Body of pancreas (tissue), 4 donors: Measurements from ENCODE around the gene KTN1.

Source experiments
- POLR2A ChIP-seq, 3 donors: fragments of 450-650 bp; IDR thresholded peaks; one replicate each; pipeline ENCODE4 v1.6.1; 2016; ENCODE audit warnings: antibody characterized with exemption in 3 of 3, mild to moderate bottlenecking in 2 of 3
- TF ChIP-seq, protein P1 (sequence below), 7 experiments: fragments of 450-650 bp in 4 of 7; fragments of 200-600 bp in 3 of 7; sonication (generic) in 3 of 7; IDR thresholded peaks; one replicate each; pipeline ENCODE4 v1.5.1; 2016 to 2019; ENCODE audit warnings: antibody characterized with exemption in 7 of 7

DNA sequence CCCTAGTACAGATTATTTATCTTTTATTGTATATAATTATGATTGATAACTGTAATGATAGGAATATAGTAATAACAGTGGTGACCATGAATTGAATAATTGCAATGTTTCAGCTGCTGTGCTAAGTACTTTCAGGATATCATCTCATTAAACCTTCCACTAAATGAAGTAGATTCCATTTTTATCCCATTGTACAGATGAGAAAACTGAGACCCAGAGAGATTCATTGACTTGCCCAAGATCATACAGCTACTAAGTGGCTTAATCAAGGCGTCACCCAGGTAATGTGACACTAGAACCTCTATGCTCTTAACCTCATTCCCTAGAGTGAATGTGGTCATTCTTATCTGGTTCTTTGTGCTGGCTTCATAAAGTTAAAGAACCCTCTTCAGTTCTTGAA, 124.6 kb downstream of the KTN1 start:
- TF ChIP-seq, protein P1, sequence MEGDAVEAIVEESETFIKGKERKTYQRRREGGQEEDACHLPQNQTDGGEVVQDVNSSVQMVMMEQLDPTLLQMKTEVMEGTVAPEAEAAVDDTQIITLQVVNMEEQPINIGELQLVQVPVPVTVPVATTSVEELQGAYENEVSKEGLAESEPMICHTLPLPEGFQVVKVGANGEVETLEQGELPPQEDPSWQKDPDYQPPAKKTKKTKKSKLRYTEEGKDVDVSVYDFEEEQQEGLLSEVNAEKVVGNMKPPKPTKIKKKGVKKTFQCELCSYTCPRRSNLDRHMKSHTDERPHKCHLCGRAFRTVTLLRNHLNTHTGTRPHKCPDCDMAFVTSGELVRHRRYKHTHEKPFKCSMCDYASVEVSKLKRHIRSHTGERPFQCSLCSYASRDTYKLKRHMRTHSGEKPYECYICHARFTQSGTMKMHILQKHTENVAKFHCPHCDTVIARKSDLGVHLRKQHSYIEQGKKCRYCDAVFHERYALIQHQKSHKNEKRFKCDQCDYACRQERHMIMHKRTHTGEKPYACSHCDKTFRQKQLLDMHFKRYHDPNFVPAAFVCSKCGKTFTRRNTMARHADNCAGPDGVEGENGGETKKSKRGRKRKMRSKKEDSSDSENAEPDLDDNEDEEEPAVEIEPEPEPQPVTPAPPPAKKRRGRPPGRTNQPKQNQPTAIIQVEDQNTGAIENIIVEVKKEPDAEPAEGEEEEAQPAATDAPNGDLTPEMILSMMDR (IDR thresholded peaks at IDR 0.05), result no peak
- no peak for TF ChIP-seq POLR2A (IDR thresholded peaks at IDR 0.05)
